Neural progenitor cell (in vitro differentiated cells): ENCODE data around the gene MAGI1.

ENCODE experiments used
- CTCF ChIP-seq: fragments of 200-600 bp; sonication (generic); IDR thresholded peaks from 2 replicates; pipeline ENCODE4 v1.5.1; 2017; ENCODE audit warnings: antibody characterized with exemption, mild to moderate bottlenecking
- EZH2 ChIP-seq: fragments of 200-600 bp; sonication (generic); IDR thresholded peaks from 2 replicates; pipeline ENCODE4 v1.6.1; 2017; ENCODE audit warnings: antibody characterized with exemption, mild to moderate bottlenecking, moderate library complexity
- EZH2phosphoT487 ChIP-seq: fragments of 200-600 bp; sonication (generic); IDR thresholded peaks from 2 replicates; pipeline ENCODE4 v1.6.1; 2017; ENCODE audit warnings: antibody characterized with exemption

GRCh38 chr3:66075281-66075680 lies 36.6 kb upstream of the MAGI1 start:
- TF ChIP-seq CTCF = no peak
- TF ChIP-seq EZH2 = no peak
- TF ChIP-seq EZH2phosphoT487 = no peak
